Measurements from ENCODE around the gene POLR2F. TPM values are rescaled to one million over a fixed set of nuclear protein-coding genes. Genes with fewer than 3 reads are reported as not detected.

Gene POLR2F
- total and polyA plus RNA-seq, 9 of the 15 experiments (the other 6 are each of a cell fraction or from before 2014, with no cell fraction given), result 98.9 to 410 (median 168) TPM

DNA sequence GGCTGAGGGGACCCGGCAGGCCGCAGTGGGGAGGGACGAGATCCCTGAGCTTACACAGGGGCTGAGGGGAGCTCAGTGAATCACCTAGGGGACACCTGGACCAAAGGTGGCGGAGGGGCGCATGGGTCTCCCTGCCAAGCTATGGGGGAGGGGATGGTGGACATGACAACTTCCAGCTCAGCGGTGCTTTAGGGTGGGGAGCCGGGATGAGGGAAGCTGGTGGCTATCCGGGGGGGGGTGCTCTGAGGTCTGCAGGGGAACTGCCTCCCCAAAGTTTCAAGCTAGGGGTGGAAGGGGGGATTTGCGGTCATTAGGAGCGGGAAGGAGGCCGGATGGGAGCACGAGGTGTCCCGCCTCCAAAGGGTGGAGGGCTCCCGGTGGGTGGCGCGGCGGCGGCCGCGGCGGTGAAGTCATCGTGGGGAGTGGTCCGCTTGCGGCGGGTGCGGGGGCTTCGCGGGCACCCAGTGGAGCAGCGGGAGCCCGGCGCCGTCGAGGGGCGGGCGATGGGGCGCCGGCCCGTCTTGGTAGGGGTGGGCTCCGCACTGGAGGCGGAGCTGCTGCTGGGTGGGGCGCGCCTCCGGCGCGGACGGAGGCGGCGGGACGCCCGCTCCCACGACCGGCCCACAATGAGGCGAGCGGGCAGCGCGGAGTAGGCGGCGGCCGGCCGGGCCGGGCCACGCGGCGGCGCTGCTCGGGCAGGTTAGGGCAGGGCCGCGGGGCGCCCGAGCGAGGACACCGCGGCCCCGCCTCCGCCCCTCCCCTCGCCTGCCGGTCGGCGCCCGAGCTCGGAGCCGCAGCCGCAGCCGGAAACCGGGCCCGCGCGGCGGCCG, 47.8 kb upstream of the POLR2F start, which contains the start of gene MICALL1 (continued):
- TF ChIP-seq CREM (IDR thresholded peaks at IDR 0.05; ENCODE audit: low read depth) (no peak), RBM25 (IDR thresholded peaks at IDR 0.05; ENCODE audit: low read depth, low read length, severe bottlenecking) (peak; percentile 13), MAZ (CRISPR knock-in tag; conservative IDR thresholded peaks at IDR 0.05 in 1 of 2, IDR thresholded peaks at IDR 0.05 in 1 of 2) (peak in 1 of 2 experiments; percentile 38; a peak in 1 of 4 replicates), KLF1 (tag; IDR thresholded peaks at IDR 0.05) (no peak), CBX2 (IDR thresholded peaks at IDR 0.05; ENCODE audit: insufficient read depth, low read length, poor library complexity, severe bottlenecking) (no peak), ZFPM2 (CRISPR knock-in tag; IDR thresholded peaks at IDR 0.05) (no peak), GATAD2A (IDR thresholded peaks at IDR 0.05) (0 out of 2 replicates have a peak, but pooled peaks have one; percentile 49), TAF7 (tag; IDR thresholded peaks at IDR 0.05) (no peak), NELFE (IDR thresholded peaks at IDR 0.05; ENCODE audit: insufficient read depth, insufficient read length) (no peak), RHOXF2B (CRISPR knock-in tag; conservative IDR thresholded peaks at IDR 0.05) (no peak), EGR1 (conservative IDR thresholded peaks at IDR 0.05) (peak; percentile 27; the same call in 1 of the 2 replicates), ELF4 (CRISPR knock-in tag; IDR thresholded peaks at IDR 0.05) (no peak)
- TF ChIP-seq, protein P1, sequence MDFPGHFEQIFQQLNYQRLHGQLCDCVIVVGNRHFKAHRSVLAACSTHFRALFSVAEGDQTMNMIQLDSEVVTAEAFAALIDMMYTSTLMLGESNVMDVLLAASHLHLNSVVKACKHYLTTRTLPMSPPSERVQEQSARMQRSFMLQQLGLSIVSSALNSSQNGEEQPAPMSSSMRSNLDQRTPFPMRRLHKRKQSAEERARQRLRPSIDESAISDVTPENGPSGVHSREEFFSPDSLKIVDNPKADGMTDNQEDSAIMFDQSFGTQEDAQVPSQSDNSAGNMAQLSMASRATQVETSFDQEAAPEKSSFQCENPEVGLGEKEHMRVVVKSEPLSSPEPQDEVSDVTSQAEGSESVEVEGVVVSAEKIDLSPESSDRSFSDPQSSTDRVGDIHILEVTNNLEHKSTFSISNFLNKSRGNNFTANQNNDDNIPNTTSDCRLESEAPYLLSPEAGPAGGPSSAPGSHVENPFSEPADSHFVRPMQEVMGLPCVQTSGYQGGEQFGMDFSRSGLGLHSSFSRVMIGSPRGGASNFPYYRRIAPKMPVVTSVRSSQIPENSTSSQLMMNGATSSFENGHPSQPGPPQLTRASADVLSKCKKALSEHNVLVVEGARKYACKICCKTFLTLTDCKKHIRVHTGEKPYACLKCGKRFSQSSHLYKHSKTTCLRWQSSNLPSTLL (IDR thresholded peaks at IDR 0.05), result no peak
- TF ChIP-seq, protein P2, sequence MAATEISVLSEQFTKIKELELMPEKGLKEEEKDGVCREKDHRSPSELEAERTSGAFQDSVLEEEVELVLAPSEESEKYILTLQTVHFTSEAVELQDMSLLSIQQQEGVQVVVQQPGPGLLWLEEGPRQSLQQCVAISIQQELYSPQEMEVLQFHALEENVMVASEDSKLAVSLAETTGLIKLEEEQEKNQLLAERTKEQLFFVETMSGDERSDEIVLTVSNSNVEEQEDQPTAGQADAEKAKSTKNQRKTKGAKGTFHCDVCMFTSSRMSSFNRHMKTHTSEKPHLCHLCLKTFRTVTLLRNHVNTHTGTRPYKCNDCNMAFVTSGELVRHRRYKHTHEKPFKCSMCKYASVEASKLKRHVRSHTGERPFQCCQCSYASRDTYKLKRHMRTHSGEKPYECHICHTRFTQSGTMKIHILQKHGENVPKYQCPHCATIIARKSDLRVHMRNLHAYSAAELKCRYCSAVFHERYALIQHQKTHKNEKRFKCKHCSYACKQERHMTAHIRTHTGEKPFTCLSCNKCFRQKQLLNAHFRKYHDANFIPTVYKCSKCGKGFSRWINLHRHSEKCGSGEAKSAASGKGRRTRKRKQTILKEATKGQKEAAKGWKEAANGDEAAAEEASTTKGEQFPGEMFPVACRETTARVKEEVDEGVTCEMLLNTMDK (IDR thresholded peaks at IDR 0.05; ENCODE audit: borderline replicate concordance, insufficient read depth, low read depth, low read length, poor library complexity, severe bottlenecking), result peak; percentile 84
